ENCODE measurements around the gene CTH. TPM values are rescaled to one million over a fixed set of nuclear protein-coding genes. Genes with fewer than 3 reads are reported as not detected.

Gene CTH
- total and polyA plus RNA-seq, 2 of the 4 experiments (the other 2 are of a cell fraction): 2.7 to 3.0 TPM

- ChIA-PET POLR2A (ENCODE audit: unreplicated experiment) (no interaction called here), CTCF (no interaction called here)
- WGBS, 2 experiments (ENCODE audit: extremely low coverage in 2 of 2, insufficient read length in 1 of 2): no CpG with 5 or more reads among the region's 4 CpGs
- no peak overlapping the region for H3K4me3 ChIP-seq (ENCODE audit: insufficient read depth, low read depth, low read length)
- dilution Hi-C loops (cut with HindIII; ENCODE audit: low sequenced_read_pairs, unreplicated experiment) (no loop called here), intact Hi-C loops (cut with micrococcal nuclease) (no loop called here), in situ Hi-C loops (cut with MboI; ENCODE audit: low sequenced_read_pairs) (no loop called here)
- no peak overlapping the region for H3K27ac ChIP-seq (ENCODE audit: insufficient read depth, low read length)
- H4K5ac ChIP-seq (ENCODE audit: low read depth, low read length): no peak overlapping the region
- H3K79me1 ChIP-seq (ENCODE audit: low read depth in 1 of 2, low read length in 2 of 2): peaks cover 0 to 7% of the 10 kb centered on the region in 2 experiments; a peak in 2 of 4 replicates
- no peak for TF ChIP-seq ELK1 (IDR thresholded peaks at IDR 0.05; ENCODE audit: borderline replicate concordance, low read depth, low read length)
- no peak for TF ChIP-seq MXI1 (IDR thresholded peaks at IDR 0.05; ENCODE audit: borderline replicate concordance, low read depth, low read length)
- no peak for TF ChIP-seq RFX5 (IDR thresholded peaks at IDR 0.05; ENCODE audit: low read depth, low read length)
- TF ChIP-seq CEBPB (IDR thresholded peaks at IDR 0.05; ENCODE audit: low read depth, low read length): no peak
- no peak for TF ChIP-seq SMC3 (IDR thresholded peaks at IDR 0.05; ENCODE audit: low read depth, low read length)
- no peak for TF ChIP-seq BHLHE40 (IDR thresholded peaks at IDR 0.05; ENCODE audit: low read depth, low read length)
- no peak for TF ChIP-seq USF2 (IDR thresholded peaks at IDR 0.05; ENCODE audit: low read depth, low read length)
- TF ChIP-seq FOS (IDR thresholded peaks at IDR 0.05; ENCODE audit: low read depth, low read length): no peak
- no peak for TF ChIP-seq CHD1 (IDR thresholded peaks at IDR 0.05; ENCODE audit: low read depth, low read length)
- H2BK20ac ChIP-seq (ENCODE audit: low read depth, low read length): no peak overlapping the region
- H2BK120ac ChIP-seq (ENCODE audit: low read depth, low read length): no peak overlapping the region
- no peaks in the 10 kb centered on the region for H3K9me1 ChIP-seq (ENCODE audit: insufficient read depth, low read length)
- H3K14ac ChIP-seq (replicated peaks; ENCODE audit: low read depth, low read length): no peak overlapping the region
- no peak overlapping the region for H3K4ac ChIP-seq (ENCODE audit: low read depth, low read length)
- no peaks in the 10 kb centered on the region for H4K20me1 ChIP-seq (ENCODE audit: insufficient read depth, low read length)
- DNase-seq (no peak), ATAC-seq (ENCODE audit: low read depth) (no peak)
- no peak overlapping the region for H3K4me2 ChIP-seq (ENCODE audit: low read depth, low read length)
- H2AFZ ChIP-seq (replicated peaks; ENCODE audit: low read length, poor library complexity): no peak overlapping the region
- H3K9ac ChIP-seq (ENCODE audit: low read depth, low read length): no peak overlapping the region
- H3K23ac ChIP-seq (ENCODE audit: low read depth, low read length): no peak overlapping the region
- no peak overlapping the region for H2AK5ac ChIP-seq (ENCODE audit: low read depth, low read length)
- no peak overlapping the region for H4K91ac ChIP-seq (ENCODE audit: insufficient read depth, low read depth, low read length)
- H2AK9ac ChIP-seq (replicated peaks; ENCODE audit: low read depth, low read length, poor library complexity): no peak overlapping the region
- peaks cover 4% of the 10 kb centered on the region; the same call in 1 of the 2 replicates for H3K36me3 ChIP-seq (ENCODE audit: control insufficient read depth, insufficient read depth, low read length)
- H3K56ac ChIP-seq (ENCODE audit: extremely low read depth, insufficient read depth, low read length): no peak overlapping the region
- H3K4me1 ChIP-seq (ENCODE audit: control insufficient read depth, insufficient read depth, low read length): no peaks in the 10 kb centered on the region
- no peak overlapping the region for H2BK5ac ChIP-seq (ENCODE audit: low read depth, low read length, poor library complexity, severe bottlenecking)
- no TSS peak for BruUV-seq (replicated peaks)
- H4K8ac ChIP-seq (ENCODE audit: low read depth in 2 of 2, low read length in 2 of 2): no peak overlapping the region
- no peaks in the 10 kb centered on the region for H3K9me3 ChIP-seq (ENCODE audit: control insufficient read depth, insufficient read depth, low read length)
- no peaks in the 10 kb centered on the region for H3K27me3 ChIP-seq (ENCODE audit: control insufficient read depth, insufficient read depth, low read length)
- H3K18ac ChIP-seq (ENCODE audit: low read depth, low read length): no peak overlapping the region
- H2BK15ac ChIP-seq (ENCODE audit: low read depth, low read length): no peak overlapping the region
These were observed 4.8 kb downstream of the CTH start for GRCh38 chr1:70415882-70416281.
